AG04450 (cell line): ENCODE results near the gene ST14. TPM values are rescaled to one million over a fixed set of nuclear protein-coding genes. Genes with fewer than 3 reads are reported as not detected.

Experiments used
- CTCF ChIA-PET: fragments of 300-600, 350-600 bp; formaldehyde crosslinking; extraction: SDS; loops from one replicate; lab custom pipeline; 2022; ENCODE audit warnings: antibody characterized with exemption, inconsistent platforms; lab: Charles Lee
- POLR2A ChIA-PET: fragments of 350-600 bp; formaldehyde crosslinking; extraction: SDS; loops from one replicate; lab custom pipeline; 2021; ENCODE audit warnings: antibody characterized with exemption, inconsistent platforms; lab: Yijun Ruan, JAX
- DNase-seq: peaks from one replicate; pipeline ENCODE4 v3.0.0-alpha.2; 2011; ENCODE audit warnings: low read depth, low spot score
- H3K27ac ChIP-seq: one replicate; pipeline ENCODE4 v1.5.1; 2012; ENCODE audit warnings: low read depth, low read length, control low read depth
- H3K27me3 ChIP-seq: one replicate; pipeline ENCODE4 v1.6.0; 2012; ENCODE audit warnings: low read length; ENCODE audit not compliant: control insufficient read depth, insufficient read depth
- H3K4me3 ChIP-seq: 2 replicates; pipeline ENCODE4 v1.5.1; 2011; ENCODE audit warnings: mild to moderate bottlenecking, low read depth, low read length, control low read depth
- H3K9me3 ChIP-seq: 2 replicates; pipeline ENCODE4 v1.5.1; 2012; ENCODE audit warnings: low read length; ENCODE audit not compliant: control insufficient read depth, insufficient read depth
- polyA plus RNA-seq: library from polyadenylated mRNA; depleted of rRNA; stranded (reverse); fragments of >200 nt; gene quantifications from 2 replicates; pipeline ENCODE4 v1.2.3, GENCODE V29; 2011
- TF ChIP-seq, protein P1 (sequence below): IDR thresholded peaks from 2 replicates; pipeline ENCODE4 v1.5.1; 2011; ENCODE audit warnings: low read depth, low read length, control low read depth, inconsistent platforms

ST14 gene
- polyA plus RNA-seq, 1 experiment, result not detected

DNA sequence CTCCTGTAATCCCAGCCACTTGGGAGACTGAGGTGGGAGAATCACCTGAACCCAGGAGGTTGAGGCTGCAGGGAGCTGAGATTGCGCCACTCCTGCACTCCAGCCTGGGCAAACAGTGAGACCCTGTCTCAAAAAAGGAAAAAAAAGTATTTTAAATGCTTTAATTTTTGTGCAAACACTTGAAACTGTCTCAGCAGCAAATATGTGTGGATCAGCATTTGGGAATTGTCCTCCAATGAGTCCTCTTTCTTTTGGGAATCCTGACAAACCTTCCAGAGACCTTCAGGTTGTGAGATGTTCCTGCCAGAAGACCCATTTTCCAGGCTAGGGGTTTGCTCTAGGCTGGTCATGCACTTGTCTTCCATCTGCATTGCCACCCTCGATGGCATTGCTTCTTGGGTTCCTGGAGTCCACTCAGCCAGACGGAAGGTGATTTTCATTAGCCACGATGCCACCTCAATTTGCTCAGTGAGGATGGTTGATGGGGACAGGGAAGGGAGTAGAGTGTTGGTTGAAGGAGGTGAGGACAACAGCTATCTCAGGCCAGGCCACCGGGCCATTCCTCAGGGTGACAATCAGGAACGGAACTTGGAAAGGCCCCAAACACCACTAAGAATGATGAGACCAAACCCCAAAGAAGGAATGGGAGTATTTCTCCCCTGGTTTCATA lies 55.4 kb downstream of the ST14 start:
- DNase-seq, result no peak
- no peak overlapping the region for H3K27ac ChIP-seq
- no peaks in the 10 kb centered on the region for H3K9me3 ChIP-seq
- H3K4me3 ChIP-seq, result no peak overlapping the region
- POLR2A ChIA-PET, result no interaction called here
- CTCF ChIA-PET, result interaction anchor here (0.6 to 1.3 kb wide), 2 partner anchors 8 to 14 kb away, joined by 3 read pairs; no protein-coding TSS in a partner anchor
- TF ChIP-seq, protein P1, sequence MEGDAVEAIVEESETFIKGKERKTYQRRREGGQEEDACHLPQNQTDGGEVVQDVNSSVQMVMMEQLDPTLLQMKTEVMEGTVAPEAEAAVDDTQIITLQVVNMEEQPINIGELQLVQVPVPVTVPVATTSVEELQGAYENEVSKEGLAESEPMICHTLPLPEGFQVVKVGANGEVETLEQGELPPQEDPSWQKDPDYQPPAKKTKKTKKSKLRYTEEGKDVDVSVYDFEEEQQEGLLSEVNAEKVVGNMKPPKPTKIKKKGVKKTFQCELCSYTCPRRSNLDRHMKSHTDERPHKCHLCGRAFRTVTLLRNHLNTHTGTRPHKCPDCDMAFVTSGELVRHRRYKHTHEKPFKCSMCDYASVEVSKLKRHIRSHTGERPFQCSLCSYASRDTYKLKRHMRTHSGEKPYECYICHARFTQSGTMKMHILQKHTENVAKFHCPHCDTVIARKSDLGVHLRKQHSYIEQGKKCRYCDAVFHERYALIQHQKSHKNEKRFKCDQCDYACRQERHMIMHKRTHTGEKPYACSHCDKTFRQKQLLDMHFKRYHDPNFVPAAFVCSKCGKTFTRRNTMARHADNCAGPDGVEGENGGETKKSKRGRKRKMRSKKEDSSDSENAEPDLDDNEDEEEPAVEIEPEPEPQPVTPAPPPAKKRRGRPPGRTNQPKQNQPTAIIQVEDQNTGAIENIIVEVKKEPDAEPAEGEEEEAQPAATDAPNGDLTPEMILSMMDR, result no peak
- H3K27me3 ChIP-seq, result peaks cover 46% of the 10 kb centered on the region

DNA sequence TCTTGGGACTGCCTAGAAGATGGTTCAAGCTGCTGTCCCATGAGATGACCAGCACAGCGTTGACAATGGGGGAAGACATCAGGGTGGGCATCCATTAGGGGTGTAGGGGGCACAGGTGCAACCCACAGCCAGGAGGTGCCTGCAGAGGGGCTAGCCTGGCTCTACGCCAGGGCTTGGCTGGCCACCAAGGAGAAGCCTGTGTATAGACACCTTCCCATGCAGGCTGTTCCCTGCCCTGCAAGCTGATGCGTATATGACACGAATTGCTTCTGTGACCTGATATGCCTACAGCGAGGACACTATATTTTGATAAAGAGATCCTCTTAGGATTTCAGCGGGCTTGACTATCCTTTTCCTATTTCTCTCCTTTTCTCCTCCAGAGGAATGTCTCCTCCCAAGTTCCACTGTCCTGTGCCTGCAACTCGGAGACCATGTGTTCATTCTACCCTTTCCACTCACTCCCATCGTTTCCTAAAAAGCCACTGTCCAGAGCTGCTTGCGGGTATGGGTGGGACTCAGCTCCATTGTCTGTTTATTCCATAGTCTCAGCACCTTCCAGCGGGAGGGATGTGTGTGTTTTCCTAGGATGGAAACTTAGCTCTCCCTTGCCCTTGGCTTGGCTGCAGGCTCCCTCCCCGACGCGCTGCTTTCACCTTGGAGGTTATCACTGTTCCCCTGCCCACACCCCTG lies 56.1 kb downstream of the ST14 start:
- TF ChIP-seq, protein P1, result no peak
- CTCF ChIA-PET, result interaction anchor here (0.8 to 1.6 kb wide), 3 partner anchors 74 to 205 kb away, joined by 3 to 5 read pairs (median 4); partner anchors contain the start of gene ZBTB44
- POLR2A ChIA-PET, result no interaction called here
- Histone ChIP-seq H3K27ac (no peak overlapping the region), H3K27me3 (peaks cover 46% of the 10 kb centered on the region), H3K4me3 (no peak overlapping the region), H3K9me3 (no peaks in the 10 kb centered on the region; the same call in 1 of the 2 replicates)
- DNase-seq, result no peak

DNA sequence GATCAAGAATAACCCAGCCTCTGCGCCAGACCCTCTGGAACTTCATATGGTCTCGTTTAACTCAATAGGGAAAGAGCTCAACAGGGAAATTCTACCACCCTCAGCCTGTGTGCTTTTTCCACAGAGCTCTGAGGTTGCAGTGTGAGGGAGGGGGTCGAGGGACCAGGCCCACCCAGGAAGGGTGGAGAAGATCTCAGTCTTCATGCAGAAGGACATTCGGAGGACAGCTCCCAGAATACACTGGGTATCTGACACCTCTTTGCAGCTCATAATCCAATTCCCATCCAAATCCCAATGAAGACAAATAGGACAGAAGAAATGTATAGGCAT lies 56.6 kb downstream of the ST14 start:
- Histone ChIP-seq H3K4me3 (no peak overlapping the region), H3K27ac (no peak overlapping the region), H3K27me3 (peaks cover 43% of the 10 kb centered on the region), H3K9me3 (no peaks in the 10 kb centered on the region; the same call in 1 of the 2 replicates)
- DNase-seq, result no peak
- ChIA-PET CTCF (interaction anchor here (0.8 to 1.6 kb wide), 3 partner anchors 73 to 205 kb away, joined by 3 to 5 read pairs (median 4); partner anchors contain the start of gene ZBTB44), POLR2A (interaction anchor here (0.5 kb wide), 1 partner anchor 94 kb away, joined by 3 read pairs; no protein-coding TSS in a partner anchor)
- TF ChIP-seq, protein P1, result no peak

DNA sequence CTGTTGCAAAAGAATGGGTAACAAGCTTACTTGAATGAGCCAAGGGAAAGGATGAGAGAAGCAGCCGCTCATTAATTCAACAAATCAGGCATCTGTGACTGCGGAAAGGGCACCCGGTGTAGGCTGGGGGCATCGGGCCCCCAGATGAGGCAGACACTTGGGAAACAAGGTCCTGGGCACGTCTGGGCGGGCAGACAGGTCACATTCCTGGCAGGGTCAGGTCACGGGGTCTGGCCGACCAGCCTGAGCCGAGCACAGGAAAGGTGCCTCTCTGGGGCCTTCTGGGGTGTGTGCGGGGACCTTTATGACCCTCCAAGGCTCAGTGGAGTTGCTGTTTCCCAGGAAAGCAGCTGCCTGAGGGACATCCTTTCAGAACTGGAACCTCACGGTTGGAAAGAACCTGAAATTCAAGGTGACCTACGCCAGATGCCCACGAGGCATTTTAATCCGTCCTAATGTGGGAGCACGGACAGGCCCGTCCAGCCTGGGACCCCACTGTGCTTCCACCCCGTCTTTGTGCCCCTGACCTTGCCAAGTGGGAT lies 57.1 kb downstream of the ST14 start:
- POLR2A ChIA-PET, result interaction anchor here (0.5 kb wide), 1 partner anchor 94 kb away, joined by 3 read pairs; no protein-coding TSS in a partner anchor
- CTCF ChIA-PET, result interaction anchor here (1.0 to 1.6 kb wide), 2 partner anchors 98 to 204 kb away, joined by 4 to 5 read pairs; partner anchors contain the start of gene ZBTB44

More for the DNA sequence above, 57.1 kb downstream of the ST14 start:
- peaks cover 38% of the 10 kb centered on the region for H3K27me3 ChIP-seq
- H3K9me3 ChIP-seq, result no peaks in the 10 kb centered on the region; the same call in 1 of the 2 replicates
- no peak for DNase-seq
- no peak overlapping the region for H3K27ac ChIP-seq
- H3K4me3 ChIP-seq, result no peak overlapping the region
- TF ChIP-seq, protein P1, result no peak
